Measurements from ENCODE around the gene CTDSP2.

- TF ChIP-seq CTCF (IDR thresholded peaks at IDR 0.05 in 2 of 3, conservative IDR thresholded peaks at IDR 0.05 in 1 of 3; ENCODE audit: borderline replicate concordance in 1 of 3, insufficient read depth in 1 of 3, low read depth in 2 of 3, low read length in 2 of 3) (no peak), YY1 (IDR thresholded peaks at IDR 0.05; ENCODE audit: extremely low read depth, insufficient replicate concordance, low read depth, low read length) (no peak)
Measured at GRCh38 chr12:57826400-57826799, 20.1 kb downstream of the CTDSP2 start.

Measured in HCT116 (cell line).